AG09309 (cell line): ENCODE data around the gene SLC29A3.

Experiments used
- DNase-seq: peaks from one replicate; pipeline ENCODE4 v3.0.0-alpha.2; 2010; ENCODE audit warnings: low read depth
- H3K4me3 ChIP-seq: 2 replicates; pipeline ENCODE4 v1.5.1; 2011; ENCODE audit warnings: mild to moderate bottlenecking, low read depth, low read length, moderate library complexity; ENCODE audit not compliant: control insufficient read depth
- TF ChIP-seq, protein P1 (sequence below): IDR thresholded peaks from 2 replicates; pipeline ENCODE4 v1.5.1; 2011; ENCODE audit warnings: mild to moderate bottlenecking, low read depth, low read length, inconsistent platforms; ENCODE audit not compliant: insufficient read depth, control insufficient read depth; ENCODE audit errors: missing control alignments

Gene SLC29A3

GRCh38 chr10:71319800-71320392, 837 bp downstream of the SLC29A3 start:
- no peak for DNase-seq
- peak overlapping the region; percentile 90 for H3K4me3 ChIP-seq
- TF ChIP-seq, protein P1, sequence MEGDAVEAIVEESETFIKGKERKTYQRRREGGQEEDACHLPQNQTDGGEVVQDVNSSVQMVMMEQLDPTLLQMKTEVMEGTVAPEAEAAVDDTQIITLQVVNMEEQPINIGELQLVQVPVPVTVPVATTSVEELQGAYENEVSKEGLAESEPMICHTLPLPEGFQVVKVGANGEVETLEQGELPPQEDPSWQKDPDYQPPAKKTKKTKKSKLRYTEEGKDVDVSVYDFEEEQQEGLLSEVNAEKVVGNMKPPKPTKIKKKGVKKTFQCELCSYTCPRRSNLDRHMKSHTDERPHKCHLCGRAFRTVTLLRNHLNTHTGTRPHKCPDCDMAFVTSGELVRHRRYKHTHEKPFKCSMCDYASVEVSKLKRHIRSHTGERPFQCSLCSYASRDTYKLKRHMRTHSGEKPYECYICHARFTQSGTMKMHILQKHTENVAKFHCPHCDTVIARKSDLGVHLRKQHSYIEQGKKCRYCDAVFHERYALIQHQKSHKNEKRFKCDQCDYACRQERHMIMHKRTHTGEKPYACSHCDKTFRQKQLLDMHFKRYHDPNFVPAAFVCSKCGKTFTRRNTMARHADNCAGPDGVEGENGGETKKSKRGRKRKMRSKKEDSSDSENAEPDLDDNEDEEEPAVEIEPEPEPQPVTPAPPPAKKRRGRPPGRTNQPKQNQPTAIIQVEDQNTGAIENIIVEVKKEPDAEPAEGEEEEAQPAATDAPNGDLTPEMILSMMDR: no peak

DNA sequence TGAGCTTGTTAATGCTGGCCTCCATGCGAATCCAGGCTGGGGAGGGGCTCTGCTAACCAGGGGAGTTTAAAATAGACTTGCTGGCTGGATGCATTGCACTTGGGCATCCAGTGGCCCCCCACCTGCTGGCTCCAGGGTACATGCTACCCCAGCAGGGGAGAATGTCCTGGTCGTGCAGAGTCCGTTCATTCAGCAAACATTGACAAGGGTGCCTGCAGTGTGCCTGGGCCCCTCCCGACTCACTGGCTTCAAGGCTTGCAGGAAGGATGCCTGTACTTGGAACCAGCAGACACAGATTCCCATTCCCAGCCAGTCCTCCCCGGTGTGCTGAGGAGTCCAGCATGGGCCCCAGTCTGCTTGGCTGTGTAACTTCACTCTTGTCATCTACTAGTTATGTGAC, 1.5 kb downstream of the SLC29A3 start:
- H3K4me3 ChIP-seq: no peak overlapping the region

DNA sequence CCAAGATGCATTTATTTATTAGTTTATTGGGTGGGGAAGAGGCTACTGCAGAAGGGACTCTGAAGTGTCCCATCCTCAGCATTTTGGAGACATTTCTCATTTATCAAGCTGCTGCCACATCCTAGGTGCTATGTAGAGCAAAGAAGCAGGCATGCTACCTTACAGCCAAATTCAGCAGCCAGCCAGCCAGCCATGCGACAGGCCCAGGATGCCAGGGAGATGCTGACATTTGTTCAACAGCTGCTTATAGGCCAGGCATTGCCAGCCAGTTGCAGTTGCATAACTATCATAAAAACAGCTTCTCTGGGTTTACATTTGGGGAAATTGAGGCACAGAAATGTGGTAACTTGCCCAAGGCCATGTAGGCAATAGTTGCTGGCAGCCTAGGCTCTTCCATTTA, 2.3 kb downstream of the SLC29A3 start:
- TF ChIP-seq, protein P1: no peak
- DNase-seq: no peak
- no peak overlapping the region for H3K4me3 ChIP-seq

More for the DNA sequence above, 1.5 kb downstream of the SLC29A3 start:
- DNase-seq: no peak
- TF ChIP-seq, protein P1: no peak

DNA sequence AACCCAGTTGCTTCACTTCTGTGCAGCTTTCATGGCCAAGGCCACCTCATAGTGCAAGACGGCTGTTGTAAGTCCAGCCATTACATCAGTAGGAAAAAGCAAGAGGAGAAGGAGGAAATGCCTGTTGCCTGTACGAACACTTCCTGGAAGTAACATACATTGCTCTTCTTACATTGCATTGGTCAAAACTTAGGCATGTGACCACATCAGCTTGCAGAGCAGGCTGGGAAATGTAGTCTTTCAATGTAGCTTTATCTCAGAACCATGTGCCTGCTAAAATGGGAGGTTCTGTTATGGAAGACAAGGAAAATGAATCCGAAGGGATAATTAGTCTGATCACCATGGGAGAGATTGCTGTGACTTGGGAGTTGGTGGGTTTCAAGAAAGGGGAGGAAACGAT, 4.3 kb downstream of the SLC29A3 start:
- H3K4me3 ChIP-seq: no peak overlapping the region
- DNase-seq: no peak
- TF ChIP-seq, protein P1: no peak

GRCh38 chr10:71324743-71325142, 5.7 kb downstream of the SLC29A3 start:
- DNase-seq: no peak
- no peak overlapping the region for H3K4me3 ChIP-seq
- TF ChIP-seq, protein P1: no peak

GRCh38 chr10:71325267-71325666, 6.2 kb downstream of the SLC29A3 start:
- DNase-seq: no peak
- H3K4me3 ChIP-seq: no peak overlapping the region
- TF ChIP-seq, protein P1: no peak
